NCI-H446 treated with DMSO at 0.1 percent for 48 hours (cell line): ENCODE data around the gene LRWD1.
"Not testable (repeated sequence)": the region's sequence is repeated elsewhere in the genome, so short reads cannot be mapped to it uniquely, and the experiment has no call there.

Experiments used
- DNase-seq: peaks from one replicate; lab custom pipeline; 2025; lab: John Stamatoyannopoulos, UW

The LRWD1 gene

GRCh38 chr7:102469351-102469971 lies 4.7 kb downstream of the LRWD1 start:
- no peak for DNase-seq

- DNase-seq = no peak
These were observed 5.4 kb downstream of the LRWD1 start for GRCh38 chr7:102469972-102470825.

- no peak for DNase-seq
These were observed 7.0 kb downstream of the LRWD1 start for GRCh38 chr7:102471791-102472125.

- DNase-seq = no peak
These were observed 7.6 kb downstream of the LRWD1 start for GRCh38 chr7:102472126-102473041.

GRCh38 chr7:102473271-102473991 lies 8.6 kb downstream of the LRWD1 start:
- DNase-seq = no peak

- not testable (repeated sequence) for DNase-seq
These were observed 9.3 kb downstream of the LRWD1 start for GRCh38 chr7:102474116-102474515.

GRCh38 chr7:102474736-102475435 lies 10.1 kb downstream of the LRWD1 start:
- not testable (repeated sequence) for DNase-seq

- not testable (repeated sequence) for DNase-seq
These were observed 13.8 kb downstream of the LRWD1 start, which contains the start of gene POLR2J for GRCh38 chr7:102478314-102479208. POLR2J (minus strand) TSS chr7:102478922; CDS start chr7:102478860, 62 bp downstream.

GRCh38 chr7:102479209-102479584 lies 14.4 kb downstream of the LRWD1 start:
- not testable (repeated sequence) for DNase-seq

GRCh38 chr7:102479982-102480637 lies 15.3 kb downstream of the LRWD1 start:
- not testable (repeated sequence) for DNase-seq

- not testable (repeated sequence) for DNase-seq
These were observed 17.2 kb downstream of the LRWD1 start for GRCh38 chr7:102481962-102482361.

- not testable (repeated sequence) for DNase-seq
These were observed 19.5 kb downstream of the LRWD1 start for GRCh38 chr7:102484317-102484716.

- DNase-seq = not testable (repeated sequence)
These were observed 25.8 kb downstream of the LRWD1 start for GRCh38 chr7:102490529-102491075.

GRCh38 chr7:102493220-102493935 lies 28.6 kb downstream of the LRWD1 start:
- DNase-seq = not testable (repeated sequence)

GRCh38 chr7:102494026-102494425 lies 29.2 kb downstream of the LRWD1 start:
- not testable (repeated sequence) for DNase-seq

- DNase-seq = not testable (repeated sequence)
These were observed 29.8 kb downstream of the LRWD1 start for GRCh38 chr7:102494473-102495149.

- DNase-seq = not testable (repeated sequence)
These were observed 32.1 kb downstream of the LRWD1 start for GRCh38 chr7:102496861-102497260.

- DNase-seq = not testable (repeated sequence)
These were observed 32.5 kb downstream of the LRWD1 start for GRCh38 chr7:102497308-102497707.
